Heart left ventricle (tissue), 13 donors: ENCODE data around the gene AIP.

Source experiments
- CTCF ChIP-seq, 12 donors: fragments of 200-600 bp; sonication (generic) in 4 of 12; IDR thresholded peaks; one replicate each; pipeline versions ENCODE4 v1.5.0 to v1.8.0; 2018 to 2022; ENCODE audit warnings: antibody characterized with exemption in 12 of 12, mild to moderate bottlenecking in 5 of 12
- POLR2A ChIP-seq, 2 donors: fragments of 450-650 bp; IDR thresholded peaks; one replicate each; pipeline ENCODE4 v1.6.1; 2017; ENCODE audit warnings: antibody characterized with exemption in 2 of 2, mild to moderate bottlenecking in 2 of 2, moderate library complexity in 2 of 2
- donor health status: ischemic (EF 13 %, LVEDD 7.1; RV severe dilation, severe dysfunction).
- donor health status: DM: no; HTN: yes; CAD: no.
- donor health status: DM: no; HTN: no; CAD: no.
- donor health status: ischemic (EF 25% LVEDD 6.9; RV normal size, moderate dysfunction).
- donor health status: ischemic (EF 25% LVEDD 5.7; RV mildly dilated, moderate dysfunction).
- donor health status: ischemic (EF 35%, LVEDD 5.7; RV mildly dilated, moderate dysfunction).
- donor health status: nonischemic (EF 11% LVEDD 7.7; RV severe dilation, severe dysfunction).
- donor health status: DM: yes; HTN: yes; CAD: no.
- donor health status: PGD.
- donor health status: ischemic (EF 29% LVEDD 5.4; RV normal size, mild dysfunction).
- donor health status: nonischemic (EF 23%, LVEDD 6.1; RV moderate dilation, normal function).

- no peak for TF ChIP-seq CTCF (IDR thresholded peaks at IDR 0.05)
- TF ChIP-seq POLR2A (IDR thresholded peaks at IDR 0.05): no peak
These were observed 41.0 kb upstream of the AIP start for GRCh38 chr11:67441731-67442351.
